Measurements from ENCODE around the gene TUBB3. TPM values are rescaled to one million over a fixed set of nuclear protein-coding genes. Genes with fewer than 3 reads are reported as not detected.
"Not testable (repeated sequence)": the region's sequence is repeated elsewhere in the genome, so short reads cannot be mapped to it uniquely, and the experiment has no call there.

TUBB3 gene
- total RNA-seq, 2 experiments from 2014 or later = 3.6 to 5.0 TPM

GRCh38 chr16:89907055-89907814 lies 15.9 kb upstream of the TUBB3 start:
- CTCF ChIA-PET = interaction anchor here (0.8 to 1.7 kb wide), 4 partner anchors 8 to 207 kb away, joined by 3 to 6 read pairs (median 4); partner anchors contain the start of gene TUBB3
- Mint-ChIP-seq H3K9me3 (ENCODE audit: low read depth) (peaks cover 2% of the 10 kb centered on the region), H3K36me3 (peaks cover 32% of the 10 kb centered on the region), H3K27me3 (no peaks in the 10 kb centered on the region), H3K27ac (no peak overlapping the region), H3K4me1 (peaks cover 10% of the 10 kb centered on the region), H3K4me3 (no peak overlapping the region)
- ATAC-seq = no peak
- DNase-seq = no peak

GRCh38 chr16:89908236-89908635 lies 14.9 kb upstream of the TUBB3 start:
- peaks cover 10% of the 10 kb centered on the region for H3K4me1 Mint-ChIP-seq
- CTCF ChIA-PET = interaction anchor here (0.7 to 1.8 kb wide), 3 partner anchors 15 to 1093 kb away, joined by 3 to 6 read pairs (median 6); partner anchors contain the start of gene TUBB3
- no peak for ATAC-seq
- no peak overlapping the region for H3K4me3 Mint-ChIP-seq
- peaks cover 2% of the 10 kb centered on the region for H3K9me3 Mint-ChIP-seq (ENCODE audit: low read depth)
- no peak for DNase-seq
- H3K27ac Mint-ChIP-seq = no peak overlapping the region
- H3K27me3 Mint-ChIP-seq = no peaks in the 10 kb centered on the region
- peaks cover 32% of the 10 kb centered on the region for H3K36me3 Mint-ChIP-seq

- H3K27ac Mint-ChIP-seq = no peak overlapping the region
- peak; percentile 87 for ATAC-seq
- H3K27me3 Mint-ChIP-seq = no peaks in the 10 kb centered on the region
- H3K36me3 Mint-ChIP-seq = peaks cover 36% of the 10 kb centered on the region
- no peak overlapping the region for H3K4me3 Mint-ChIP-seq
- CTCF ChIA-PET = interaction anchor here (0.7 to 2.3 kb wide), 33 partner anchors 8 to 221 kb away, joined by 3 to 18 read pairs (median 5); partner anchors contain the start of genes MC1R, TCF25 and TUBB3
- DNase-seq = peak; percentile 78
- peaks cover 2% of the 10 kb centered on the region for H3K9me3 Mint-ChIP-seq (ENCODE audit: low read depth)
- peaks cover 10% of the 10 kb centered on the region for H3K4me1 Mint-ChIP-seq
Observed at GRCh38 chr16:89909777-89910716, 13.1 kb upstream of the TUBB3 start.

- DNase-seq (no peak), ATAC-seq (no peak)
- no peak overlapping the region for H3K27ac Mint-ChIP-seq
- peaks cover 32% of the 10 kb centered on the region for H3K36me3 Mint-ChIP-seq
- H3K4me3 Mint-ChIP-seq = no peak overlapping the region
- peaks cover 2% of the 10 kb centered on the region for H3K9me3 Mint-ChIP-seq (ENCODE audit: low read depth)
- CTCF ChIA-PET = interaction anchor here (0.8 to 2.3 kb wide), 32 partner anchors 7 to 222 kb away, joined by 3 to 18 read pairs (median 5); partner anchors contain the start of genes MC1R, TCF25 and TUBB3
- no peaks in the 10 kb centered on the region for H3K27me3 Mint-ChIP-seq
- H3K4me1 Mint-ChIP-seq = peaks cover 10% of the 10 kb centered on the region
Observed at GRCh38 chr16:89910717-89911354, 12.3 kb upstream of the TUBB3 start.

GRCh38 chr16:89911375-89911774 lies 11.8 kb upstream of the TUBB3 start:
- Mint-ChIP-seq H3K9me3 (ENCODE audit: low read depth) (peaks cover 2% of the 10 kb centered on the region), H3K4me1 (peaks cover 12% of the 10 kb centered on the region)

GRCh38 chr16:89912143-89912542 lies 11.0 kb upstream of the TUBB3 start:
- CTCF ChIA-PET = interaction anchor here (1.2 kb wide), 2 partner anchors 10 to 51 kb away, joined by 4 to 6 read pairs; no protein-coding TSS in a partner anchor

More at GRCh38 chr16:89911375-89911774, 11.8 kb upstream of the TUBB3 start:
- Mint-ChIP-seq H3K27me3 (no peaks in the 10 kb centered on the region), H3K4me3 (no peak overlapping the region), H3K36me3 (peaks cover 31% of the 10 kb centered on the region), H3K27ac (no peak overlapping the region)
- no peak for ATAC-seq
- CTCF ChIA-PET = interaction anchor here (1.2 to 2.1 kb wide), 7 partner anchors 11 to 214 kb away, joined by 3 to 18 read pairs (median 5); partner anchors contain the start of genes TCF25 and TUBB3
- DNase-seq = no peak

GRCh38 chr16:89912627-89913026 lies 10.5 kb upstream of the TUBB3 start:
- no peak for DNase-seq
- H3K9me3 Mint-ChIP-seq (ENCODE audit: low read depth) = no peaks in the 10 kb centered on the region
- CTCF ChIA-PET = interaction anchor here (1.0 to 1.2 kb wide), 4 partner anchors 9 to 212 kb away, joined by 3 to 6 read pairs (median 4); no protein-coding TSS in a partner anchor
- H3K27me3 Mint-ChIP-seq = no peaks in the 10 kb centered on the region
- H3K4me1 Mint-ChIP-seq = peaks cover 17% of the 10 kb centered on the region
- H3K36me3 Mint-ChIP-seq = peaks cover 23% of the 10 kb centered on the region
- no peak overlapping the region for H3K4me3 Mint-ChIP-seq
- no peak for ATAC-seq
- H3K27ac Mint-ChIP-seq = no peak overlapping the region

More at GRCh38 chr16:89912143-89912542, 11.0 kb upstream of the TUBB3 start:
- H3K4me3 Mint-ChIP-seq = no peak overlapping the region
- no peaks in the 10 kb centered on the region for H3K27me3 Mint-ChIP-seq
- DNase-seq = no peak
- peaks cover 12% of the 10 kb centered on the region for H3K4me1 Mint-ChIP-seq
- peaks cover under 1% of the 10 kb centered on the region for H3K9me3 Mint-ChIP-seq (ENCODE audit: low read depth)
- peaks cover 23% of the 10 kb centered on the region for H3K36me3 Mint-ChIP-seq
- no peak for ATAC-seq
- no peak overlapping the region for H3K27ac Mint-ChIP-seq

- Mint-ChIP-seq H3K36me3 (peaks cover 23% of the 10 kb centered on the region), H3K27ac (peak overlapping the region; percentile 11), H3K27me3 (peaks cover 1% of the 10 kb centered on the region), H3K4me1 (peaks cover 25% of the 10 kb centered on the region), H3K9me3 (ENCODE audit: low read depth) (no peaks in the 10 kb centered on the region), H3K4me3 (no peak overlapping the region)
- no peak for ATAC-seq
- CTCF ChIA-PET = interaction anchor here (1.0 to 1.2 kb wide), 2 partner anchors 10 to 213 kb away, joined by 3 read pairs; no protein-coding TSS in a partner anchor
- DNase-seq = no peak
Observed at GRCh38 chr16:89913408-89914387, 9.4 kb upstream of the TUBB3 start.

GRCh38 chr16:89914642-89915285 lies 8.4 kb upstream of the TUBB3 start:
- not testable (repeated sequence) for H3K4me3 Mint-ChIP-seq; H3K9me3 Mint-ChIP-seq (ENCODE audit: low read depth); DNase-seq; H3K27ac Mint-ChIP-seq; ATAC-seq
- Mint-ChIP-seq H3K4me1 (peaks cover 32% of the 10 kb centered on the region), H3K27me3 (peaks cover 11% of the 10 kb centered on the region), H3K36me3 (peaks cover 15% of the 10 kb centered on the region)
- CTCF ChIA-PET = interaction anchor here (0.6 to 1.6 kb wide), 2 partner anchors 8 to 372 kb away, joined by 3 read pairs; no protein-coding TSS in a partner anchor

- H3K9me3 Mint-ChIP-seq (ENCODE audit: low read depth) = no peaks in the 10 kb centered on the region
- peaks cover 32% of the 10 kb centered on the region for H3K4me1 Mint-ChIP-seq
- CTCF ChIA-PET = interaction anchor here (1.6 kb wide), 1 partner anchor 9 kb away, joined by 3 read pairs; no protein-coding TSS in a partner anchor
- ATAC-seq = no peak
- H3K4me3 Mint-ChIP-seq = no peak overlapping the region
- no peak overlapping the region for H3K27ac Mint-ChIP-seq
- DNase-seq = no peak
- peaks cover 18% of the 10 kb centered on the region for H3K27me3 Mint-ChIP-seq
- H3K36me3 Mint-ChIP-seq = peaks cover 10% of the 10 kb centered on the region
Observed at GRCh38 chr16:89915303-89916232, 7.6 kb upstream of the TUBB3 start.

Data from activated CD8-positive, alpha-beta memory T cell treated with anti-CD3 and anti-CD28 coated beads, Interleukin-2, amount 10 ng/mL, durations not matched to agents 7 days and 5 days (primary cell).